HG02763 (cell line): ENCODE data around the gene THADA.
"Not testable (repeated sequence)": the region's sequence is repeated elsewhere in the genome, so short reads cannot be mapped to it uniquely, and the experiment has no call there.

Experiments used
- ATAC-seq: cut with Tn5 transposase; IDR thresholded peaks from one replicate; pipeline ENCODE4 v1.9.1; 2021; ENCODE audit warnings: mild to moderate bottlenecking, moderate library complexity; ENCODE audit not compliant: unreplicated experiment

THADA gene

DNA sequence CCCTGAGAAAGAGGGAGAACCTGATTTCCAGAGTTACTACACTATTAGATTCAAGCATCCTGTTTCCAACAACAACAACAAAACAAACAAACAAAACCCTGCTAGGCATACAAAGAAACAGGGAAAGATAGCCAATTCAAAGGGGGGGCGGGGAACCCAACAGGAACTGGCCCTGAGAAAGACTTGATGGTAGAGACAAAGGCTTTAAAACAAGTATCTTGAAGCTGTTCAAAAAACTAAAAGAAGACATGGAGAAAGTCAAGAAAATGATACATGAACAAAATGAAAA is 147.1 kb downstream of the THADA start:
- no peak for ATAC-seq

DNA sequence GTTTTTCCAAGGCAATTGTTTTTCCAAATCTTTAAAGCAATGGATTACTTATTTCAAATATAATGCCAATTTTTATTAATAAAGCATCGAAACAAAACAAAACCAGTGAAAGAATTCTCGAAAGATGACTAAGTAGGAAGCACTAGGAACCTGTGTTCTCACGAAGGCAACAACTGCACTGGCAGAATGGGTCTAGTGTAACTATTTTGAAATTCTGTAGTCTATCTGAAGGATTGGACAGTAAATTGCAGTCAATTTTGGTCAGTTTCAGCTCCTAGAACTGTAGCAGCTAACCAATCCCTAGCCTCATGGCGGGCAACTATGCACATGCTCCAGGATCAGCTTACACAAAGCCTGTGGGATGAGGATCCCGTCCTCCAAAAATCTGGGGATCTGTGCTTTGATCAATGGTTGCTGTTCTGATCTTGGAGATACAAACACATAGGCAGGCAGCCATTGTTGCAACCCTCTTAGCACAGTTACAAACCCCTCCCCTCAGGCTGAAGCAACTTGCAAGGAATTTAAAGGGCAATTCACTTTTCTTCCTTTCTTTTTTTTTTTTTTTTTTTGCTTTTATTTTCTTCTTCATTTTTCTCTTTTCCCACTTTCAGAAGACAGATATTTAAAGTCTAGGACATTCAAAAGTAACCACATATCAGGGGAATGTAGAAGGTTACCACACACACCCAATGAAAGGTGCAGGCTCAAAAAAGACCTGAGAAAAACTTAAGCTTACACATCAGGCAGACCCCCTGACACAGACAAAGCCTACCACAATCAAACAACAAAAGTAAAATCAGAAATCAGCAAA is 147.6 kb downstream of the THADA start:
- no peak for ATAC-seq

DNA sequence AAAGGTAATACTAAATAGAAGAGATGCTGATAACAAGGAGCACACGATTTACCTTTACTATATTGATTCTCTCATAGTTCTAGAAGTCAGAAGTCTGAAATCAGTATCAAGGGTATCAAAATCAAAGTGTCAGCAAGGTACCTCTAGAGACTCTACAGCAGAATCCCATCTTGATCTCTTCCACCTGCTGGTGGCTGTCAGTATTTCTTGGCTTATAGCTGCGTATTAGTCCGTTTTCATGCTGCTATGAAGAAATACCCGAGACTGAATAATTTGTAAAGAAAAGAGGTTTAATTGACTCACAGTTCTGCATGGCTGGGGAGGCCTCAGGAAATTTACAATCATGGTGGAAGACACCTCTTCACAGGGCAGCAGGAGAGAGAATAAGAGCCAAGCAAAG is 149.1 kb downstream of the THADA start:
- not testable (repeated sequence) for ATAC-seq

DNA sequence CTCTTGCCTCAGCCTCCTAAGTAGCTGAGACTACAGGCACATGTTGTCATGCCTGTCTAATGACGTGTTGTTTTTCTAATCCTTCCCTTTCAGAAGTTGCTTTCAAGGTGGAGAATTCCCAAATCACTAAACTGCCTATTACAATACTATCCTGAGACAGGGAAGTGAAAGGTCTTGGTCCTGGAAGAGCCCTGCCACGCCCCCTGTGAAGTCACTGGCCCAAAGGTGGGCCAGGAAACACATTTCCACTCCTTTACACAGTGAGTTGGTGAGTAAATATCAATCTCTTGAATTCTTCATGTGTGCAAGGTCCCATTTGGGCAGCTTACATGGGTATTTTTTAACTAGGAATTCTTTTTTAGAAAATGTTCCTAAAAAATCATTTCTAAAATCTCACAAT is 150.1 kb downstream of the THADA start:
- ATAC-seq: no peak

DNA sequence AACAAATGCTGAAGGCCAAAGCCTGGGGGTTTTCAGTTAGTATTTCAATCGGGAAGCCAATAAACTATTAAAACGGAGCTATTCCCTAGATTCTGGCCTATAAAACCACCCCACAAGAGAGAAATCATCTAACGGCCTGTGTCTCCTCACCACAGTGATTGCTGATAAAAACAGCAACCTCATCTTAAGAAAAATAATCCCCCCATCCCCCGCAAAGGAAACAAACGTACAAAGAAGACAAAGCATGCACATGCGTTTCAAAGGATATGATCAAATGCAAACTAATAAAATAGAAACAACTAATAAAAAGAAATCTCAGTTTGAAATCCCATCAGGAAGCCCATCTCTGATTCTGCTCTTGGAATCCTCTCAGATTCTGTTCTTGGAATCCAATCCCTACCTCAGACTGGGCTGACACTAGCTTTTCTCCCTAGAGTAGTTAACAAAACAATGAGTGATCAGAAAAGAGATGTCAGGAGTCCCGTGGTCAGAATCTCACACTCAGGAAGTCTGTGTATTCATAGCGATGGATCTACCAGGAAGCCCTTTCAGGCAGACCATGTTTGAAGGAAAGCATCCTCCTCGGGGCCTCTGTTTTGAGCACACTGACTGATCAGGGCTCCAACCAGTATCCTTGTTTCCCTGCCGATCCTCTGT is 150.7 kb downstream of the THADA start:
- no peak for ATAC-seq

DNA sequence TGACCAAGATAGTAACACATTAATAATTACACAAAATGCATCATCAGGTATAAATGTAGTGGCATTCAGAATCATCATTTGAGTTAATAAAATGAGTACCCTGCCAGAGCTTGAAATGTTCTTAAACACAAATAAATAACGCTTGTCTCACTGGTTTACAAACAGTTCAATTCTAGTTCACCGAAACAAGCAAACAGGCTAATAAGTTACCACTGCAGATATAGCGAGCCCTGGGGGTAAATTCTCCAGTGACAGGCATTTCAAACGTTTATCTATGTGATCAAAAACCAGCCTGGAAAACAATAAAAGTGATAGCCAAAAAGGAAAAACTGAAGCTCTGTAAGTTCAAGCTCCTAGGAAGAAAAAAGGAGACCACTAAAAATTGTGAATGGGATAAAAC is 152.6 kb downstream of the THADA start:
- ATAC-seq: no peak

DNA sequence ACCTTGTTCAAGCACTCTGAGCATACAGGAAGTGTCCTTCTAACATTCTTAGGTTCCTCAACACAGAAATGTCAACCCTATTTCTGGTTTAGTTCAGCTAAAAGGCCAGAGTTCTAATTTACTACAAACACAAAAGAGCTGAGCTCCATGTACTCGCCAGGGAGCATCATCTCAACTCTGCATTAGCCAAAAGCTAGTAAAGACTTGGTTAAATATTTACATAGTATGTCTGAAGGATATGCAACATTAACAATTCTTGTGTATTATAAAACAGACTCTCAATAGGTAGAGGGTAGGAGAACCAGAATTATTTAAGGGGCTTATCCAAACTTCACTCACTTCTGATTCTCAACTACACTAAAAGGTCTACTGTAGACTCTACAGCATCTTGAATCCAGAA is 154.6 kb downstream of the THADA start:
- no peak for ATAC-seq

DNA sequence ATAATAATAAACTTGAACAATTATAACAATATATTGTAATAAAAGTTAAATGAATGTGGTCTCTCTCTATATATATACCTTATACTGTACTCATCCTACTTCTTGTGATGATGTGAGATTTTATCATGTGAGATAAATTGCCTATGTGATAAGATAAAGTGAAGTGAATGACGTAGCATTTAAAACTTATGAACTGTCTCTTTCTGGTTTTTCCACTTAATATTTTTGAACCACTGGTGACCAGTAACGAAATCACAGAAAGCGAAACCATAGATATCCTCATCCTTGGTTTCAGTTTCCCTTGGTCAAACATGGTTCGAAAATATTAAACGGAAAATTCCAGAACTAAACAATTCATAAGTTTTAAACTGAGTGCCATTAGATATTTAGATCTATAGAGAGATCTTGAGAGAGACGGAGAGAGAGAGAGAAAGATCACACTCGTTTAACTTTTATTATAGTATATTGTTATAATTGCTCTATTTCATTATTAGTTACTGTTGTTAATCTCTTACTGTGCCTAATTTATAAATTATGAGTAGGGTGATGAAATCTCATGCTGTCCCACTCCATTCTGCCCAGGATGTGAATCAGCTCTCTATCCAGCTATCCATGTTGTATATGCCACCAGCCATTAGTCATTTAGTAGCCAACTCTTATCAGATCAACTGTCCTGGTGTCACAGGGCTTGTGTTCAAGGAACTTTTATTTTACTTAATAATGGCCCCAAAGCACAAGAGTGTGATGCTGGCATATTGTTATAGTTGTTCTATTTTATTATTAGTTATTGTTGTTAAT is 156.8 kb downstream of the THADA start:
- no peak for ATAC-seq

DNA sequence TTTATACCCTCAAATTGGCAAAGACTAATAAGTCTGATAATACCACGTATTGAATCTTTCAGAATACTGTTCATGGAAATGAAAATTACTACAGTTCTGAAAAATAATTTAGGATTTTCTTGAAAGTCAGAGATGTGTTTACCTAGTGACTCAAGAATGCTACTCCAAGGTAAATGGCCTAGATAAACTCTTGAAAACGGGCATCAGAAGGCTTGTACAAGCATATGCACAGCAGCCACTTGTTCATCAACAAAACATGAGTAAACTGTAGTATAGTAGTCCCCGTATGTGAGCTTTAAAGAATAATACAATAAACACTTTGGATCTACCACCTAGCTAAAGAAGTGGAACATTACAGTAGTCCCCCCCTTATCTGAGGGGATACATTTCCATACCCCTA is 157.5 kb downstream of the THADA start:
- ATAC-seq: no peak

DNA sequence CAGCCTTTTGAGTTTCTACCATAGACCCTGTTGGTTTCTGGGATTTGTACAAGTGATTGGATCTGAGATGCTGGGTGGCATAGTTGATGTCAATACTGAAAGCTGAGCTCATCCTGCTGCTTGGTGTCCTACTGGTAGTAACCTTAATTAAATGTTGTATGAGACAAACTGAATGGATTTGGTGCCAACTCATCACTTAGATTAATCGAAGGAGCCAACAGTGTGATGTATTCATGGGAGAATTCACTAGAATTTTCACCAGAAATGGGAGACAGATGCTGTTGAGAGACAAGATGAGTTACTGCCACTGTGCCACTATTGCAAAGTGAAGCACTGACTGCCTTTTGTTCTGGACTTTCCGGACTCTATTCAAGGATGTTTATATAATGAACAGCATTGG is 158.5 kb downstream of the THADA start:
- no peak for ATAC-seq

DNA sequence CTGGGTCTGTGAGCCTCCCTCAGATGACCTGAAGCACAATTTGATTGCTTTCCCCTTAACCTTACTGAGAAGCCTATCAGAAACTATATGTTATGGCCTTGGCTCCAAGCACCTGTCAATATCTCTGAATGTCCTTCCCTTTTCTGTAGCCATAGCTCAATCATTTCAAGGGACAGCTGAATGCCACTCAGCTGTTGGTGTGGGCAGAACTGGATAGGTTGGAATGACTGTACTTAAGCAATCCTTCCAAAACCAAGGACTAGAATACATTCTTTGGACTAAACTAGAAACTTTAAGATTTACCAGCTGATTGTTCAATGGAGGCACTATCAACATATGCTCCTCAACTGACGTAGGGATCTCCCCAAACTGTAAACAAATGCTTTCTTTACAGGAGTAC is 159.4 kb downstream of the THADA start:
- no peak for ATAC-seq

DNA sequence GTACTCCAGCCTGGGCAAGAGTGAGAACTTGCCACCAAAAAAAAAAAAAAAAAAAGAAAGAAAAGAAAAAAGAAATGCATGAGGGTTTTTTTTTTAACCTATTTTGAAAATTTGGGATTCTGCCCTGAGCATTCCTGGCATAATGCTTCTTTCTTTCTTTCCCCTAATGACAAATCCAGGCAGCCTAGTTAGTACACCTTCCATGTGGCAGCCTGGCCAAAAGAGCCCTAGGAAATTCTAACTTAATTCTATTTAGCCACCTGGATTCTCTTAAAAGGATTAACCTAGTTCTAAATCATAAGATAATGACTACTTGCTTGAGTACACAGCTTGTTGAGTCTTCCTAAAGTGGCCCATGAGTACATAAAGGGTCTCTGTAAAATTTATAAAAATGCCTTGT is 160.1 kb downstream of the THADA start:
- no peak for ATAC-seq

DNA sequence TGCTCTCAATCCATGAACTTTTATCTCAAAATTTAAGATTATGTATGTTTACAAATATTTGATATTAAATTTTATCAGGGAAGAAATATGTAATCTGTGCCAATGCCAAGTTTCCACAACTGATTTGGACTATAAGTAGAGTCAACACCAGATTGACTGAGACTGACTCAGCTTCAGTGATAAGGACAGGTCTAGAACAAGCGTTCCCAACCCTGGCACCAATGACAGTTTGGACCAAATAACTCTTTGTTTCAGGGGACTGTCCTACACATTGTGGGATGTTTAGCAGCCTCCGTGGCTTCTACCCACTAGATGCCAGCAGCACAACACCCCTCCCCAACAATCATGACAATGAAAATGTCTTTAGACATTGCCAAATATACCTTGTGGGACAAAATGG is 165.3 kb downstream of the THADA start:
- no peak for ATAC-seq

DNA sequence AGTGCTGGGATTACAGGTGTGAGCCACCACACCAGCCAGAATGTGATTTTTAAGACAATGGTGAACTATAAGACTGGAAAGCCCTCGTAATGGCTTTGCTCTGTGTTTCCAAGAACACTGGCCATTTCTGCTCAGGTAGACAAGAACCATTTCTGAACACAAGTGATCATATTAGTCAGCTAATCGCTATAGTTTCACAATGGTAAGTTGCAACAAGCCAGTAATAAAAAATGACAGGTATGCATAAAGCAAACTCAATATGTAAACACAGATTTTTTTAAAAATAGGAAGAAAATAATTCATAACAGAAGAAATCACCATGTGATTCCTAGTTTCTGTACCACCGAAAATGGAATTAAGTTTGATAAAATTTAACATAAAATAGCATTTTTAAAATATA is 166.5 kb downstream of the THADA start:
- ATAC-seq: no peak

DNA sequence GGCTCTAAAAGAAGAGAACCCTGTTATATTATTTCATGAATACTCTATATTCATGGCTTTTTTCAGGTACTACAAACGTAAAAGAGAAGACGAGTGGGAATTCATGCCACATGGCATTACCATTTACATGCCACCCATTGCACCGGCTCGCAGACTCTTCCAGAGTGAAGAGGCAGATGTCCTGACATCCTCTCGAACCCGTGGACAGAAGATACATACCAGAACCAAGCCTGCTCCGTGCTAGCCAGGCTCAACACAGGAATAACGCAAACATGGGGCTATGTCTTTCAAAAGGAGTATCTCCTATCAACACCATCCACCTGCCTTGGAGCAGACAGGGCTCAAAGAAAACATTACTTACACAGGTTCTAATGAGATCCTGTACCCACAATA is 168.8 kb downstream of the THADA start:
- no peak for ATAC-seq

DNA sequence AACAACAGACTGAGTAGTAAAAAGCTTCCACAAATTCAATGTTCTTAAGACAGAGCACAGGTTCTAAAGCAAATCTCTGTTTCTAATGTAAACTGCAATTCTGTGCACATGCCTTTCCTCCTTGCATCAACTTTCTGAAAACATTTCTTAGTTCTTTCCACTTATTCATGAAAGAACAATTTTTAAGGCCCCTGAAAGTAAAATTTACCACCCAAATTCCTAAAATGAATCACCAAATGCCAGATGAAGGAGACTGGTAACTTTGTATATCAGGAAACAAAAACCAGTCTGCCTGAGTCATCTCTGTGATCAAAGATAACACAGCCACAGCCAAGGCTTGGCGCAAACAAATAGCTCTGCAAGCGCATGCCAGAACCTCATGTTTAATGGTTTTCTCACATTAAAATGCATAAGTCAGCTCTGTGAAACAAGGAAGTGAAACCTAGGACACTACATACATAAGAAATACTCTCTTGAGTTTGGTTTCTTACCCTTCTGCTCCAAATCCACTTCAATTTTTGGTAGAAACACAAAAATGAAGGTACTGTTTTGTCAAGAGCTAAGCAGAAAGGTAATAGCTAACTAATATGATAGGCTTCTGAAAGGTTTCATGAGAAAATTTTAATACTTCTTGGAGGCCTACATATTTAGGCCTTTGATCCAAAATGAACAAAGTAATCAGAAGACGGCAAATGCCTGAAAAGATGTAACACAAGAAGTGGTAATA is 169.4 kb downstream of the THADA start:
- peak; percentile 90 for ATAC-seq

DNA sequence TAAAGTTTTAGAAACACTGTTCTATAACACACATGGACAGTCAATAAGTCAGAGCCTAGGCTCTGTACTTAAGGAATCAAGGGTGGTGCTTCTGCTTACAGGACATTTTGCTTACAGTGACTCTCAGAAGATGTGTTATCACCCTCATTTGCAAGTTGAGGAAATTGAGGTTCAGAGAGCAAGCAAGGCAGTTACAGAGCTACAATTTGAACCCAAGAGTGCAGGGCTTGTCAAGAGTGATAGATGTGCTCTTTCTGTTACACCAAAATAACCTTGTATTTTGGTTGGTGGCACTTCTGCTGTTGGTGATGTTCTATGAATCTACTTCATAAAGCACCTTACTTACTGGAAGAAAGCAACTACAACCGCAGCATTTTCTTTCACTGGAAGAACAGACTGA is 170.2 kb downstream of the THADA start:
- ATAC-seq: no peak

DNA sequence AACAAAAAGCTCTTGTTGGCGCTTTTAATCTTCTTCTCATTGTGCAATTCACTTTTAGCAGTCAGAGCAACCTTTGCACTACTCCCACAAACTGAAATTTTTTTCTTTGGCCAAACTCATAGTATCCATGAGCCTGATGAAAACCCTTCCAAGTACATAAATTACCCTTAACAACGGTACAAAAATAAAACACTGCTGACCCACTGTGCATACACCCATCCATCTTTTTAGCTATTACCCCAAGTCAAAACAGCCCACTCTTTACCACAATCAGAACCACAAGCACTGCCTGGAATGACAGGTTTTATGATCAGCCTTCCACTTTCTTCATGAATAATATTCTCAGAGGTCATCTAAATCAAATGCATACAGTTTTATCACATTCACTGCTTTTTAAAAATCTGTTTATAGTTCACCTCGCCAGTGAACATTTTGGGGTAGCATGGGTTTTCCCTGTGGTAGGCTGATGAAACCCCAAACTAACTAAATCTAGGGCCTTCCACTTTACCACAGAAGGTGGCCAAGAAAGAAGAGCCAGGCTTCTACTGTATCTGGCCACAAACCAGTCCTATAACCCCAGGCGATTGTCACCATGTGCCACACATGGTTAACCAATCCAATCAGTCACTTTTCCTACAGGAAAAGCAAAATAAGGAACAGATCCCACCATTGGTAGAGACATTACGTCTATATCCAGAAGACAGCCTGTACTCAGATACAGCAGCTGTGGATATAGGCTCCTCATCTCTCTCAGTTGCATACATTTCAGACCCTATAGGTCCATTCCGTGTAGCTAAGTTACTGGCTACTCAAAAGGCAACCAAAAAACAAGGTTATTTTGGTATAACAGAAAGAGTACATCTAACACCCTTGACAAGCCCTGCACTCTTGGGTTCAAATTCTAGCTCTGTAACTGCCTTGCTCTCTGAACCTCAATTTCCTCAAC is 171.3 kb downstream of the THADA start:
- no peak for ATAC-seq

DNA sequence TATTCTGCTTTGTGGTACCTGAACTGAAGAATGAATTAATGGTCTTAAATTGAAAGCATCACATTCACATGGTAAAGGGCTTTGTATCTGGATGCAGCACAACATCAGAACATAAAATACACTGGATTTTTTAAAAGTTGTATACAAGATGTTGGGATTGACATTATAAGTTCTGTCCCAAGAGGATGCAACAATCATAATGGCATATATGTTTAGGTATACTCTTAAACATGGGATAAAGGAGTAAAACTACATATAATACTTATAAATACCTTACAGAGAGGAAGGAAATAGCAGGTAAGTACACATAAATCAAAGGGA is 171.9 kb downstream of the THADA start:
- no peak for ATAC-seq

DNA sequence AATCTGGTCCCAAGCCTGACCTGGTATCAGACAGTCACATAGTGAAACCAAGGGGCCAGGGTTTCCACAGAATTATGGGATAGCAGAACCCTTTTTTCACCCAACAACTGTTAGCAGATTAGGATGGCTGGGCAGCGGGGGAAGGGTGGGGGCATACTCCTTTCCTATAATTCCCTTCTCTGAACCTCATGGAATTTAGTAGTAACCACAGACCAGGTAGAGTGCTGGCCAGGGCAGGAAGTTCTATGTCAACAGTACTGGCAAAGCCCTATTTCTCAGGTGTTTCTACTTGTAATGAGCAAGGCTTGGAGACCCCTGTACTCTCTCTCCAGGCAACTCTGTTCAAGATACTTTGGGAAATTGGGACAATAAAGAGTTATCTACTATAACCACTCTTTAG is 174.6 kb downstream of the THADA start:
- no peak for ATAC-seq

DNA sequence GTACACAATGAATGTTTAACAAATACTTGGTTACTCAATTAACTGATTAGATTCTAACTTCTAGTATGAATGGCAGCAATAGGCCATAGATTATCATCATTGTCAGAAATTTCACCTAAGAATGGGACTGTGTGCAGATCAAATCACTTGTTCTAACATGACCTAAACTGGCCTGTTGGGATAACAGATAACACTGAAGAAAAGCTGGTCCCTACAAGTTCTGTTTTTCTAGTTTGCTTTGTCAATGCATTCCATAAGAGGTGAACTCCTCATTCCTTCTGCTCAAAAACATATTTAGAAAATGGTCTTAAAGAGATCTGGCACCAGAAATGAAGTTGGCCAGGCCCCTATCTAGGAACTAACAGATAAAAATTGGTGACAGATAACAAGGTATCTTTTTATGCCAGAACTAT is 175.4 kb downstream of the THADA start:
- no peak for ATAC-seq
